BJ (cell line): ENCODE measurements around the gene CCNB1. TPM values are rescaled to one million over a fixed set of nuclear protein-coding genes. Genes with fewer than 3 reads are reported as not detected.

ENCODE experiments used
- CTCF ChIA-PET: fragments of 350-600 bp; formaldehyde crosslinking; extraction: SDS; loops from one replicate; lab custom pipeline; 2021; ENCODE audit warnings: antibody characterized with exemption, inconsistent platforms; lab: Yijun Ruan, JAX
- POLR2A ChIA-PET: fragments of 300-600 bp; sonication (Branson Sonifier 250); formaldehyde crosslinking; extraction: SDS; loops from one replicate; lab custom pipeline; 2021; ENCODE audit warnings: antibody characterized with exemption; lab: Charles Lee
- DNase-seq: peaks from one replicate; pipeline ENCODE4 v3.0.0-alpha.2; 2011; ENCODE audit warnings: low read depth
- H3K27me3 ChIP-seq: 2 replicates; pipeline ENCODE4 v1.6.0; 2011; ENCODE audit warnings: low read length; ENCODE audit not compliant: control insufficient read depth, insufficient read depth
- H3K36me3 ChIP-seq: 2 replicates; pipeline ENCODE4 v1.5.1; 2011; ENCODE audit warnings: low read length; ENCODE audit not compliant: control insufficient read depth, insufficient read depth
- H3K4me3 ChIP-seq: 2 replicates; pipeline ENCODE4 v1.5.1; 2011; ENCODE audit warnings: low read depth, mild to moderate bottlenecking, control low read depth, low read length
- CTCF ChIP-seq: IDR thresholded peaks from 2 replicates; pipeline ENCODE4 v1.5.1; 2011; ENCODE audit warnings: low read depth, mild to moderate bottlenecking, control low read depth, inconsistent platforms, low read length, moderate library complexity; ENCODE audit not compliant: insufficient read depth
- polyA plus RNA-seq: library from polyadenylated mRNA; depleted of rRNA; stranded (reverse); fragments of >200 nt; gene quantifications from 2 replicates; pipeline ENCODE4 v1.2.3, GENCODE V29; 2011

CCNB1 gene
- polyA plus RNA-seq, 1 experiment = 67.0 TPM

- no peaks in the 10 kb centered on the region for H3K36me3 ChIP-seq
- CTCF ChIA-PET = interaction anchor here (1.0 to 1.1 kb wide), 2 partner anchors 10 to 40 kb away, joined by 3 to 4 read pairs; partner anchors contain the start of gene CENPH
- POLR2A ChIA-PET = no interaction called here
- DNase-seq = no peak
- no peaks in the 10 kb centered on the region for H3K27me3 ChIP-seq
- TF ChIP-seq CTCF = no peak
- no peak overlapping the region for H3K4me3 ChIP-seq
Observed at GRCh38 chr5:69148981-69149675, 17.8 kb upstream of the CCNB1 start.

- POLR2A ChIA-PET = no interaction called here
- Histone ChIP-seq H3K27me3 (no peaks in the 10 kb centered on the region), H3K4me3 (no peak overlapping the region), H3K36me3 (no peaks in the 10 kb centered on the region)
- CTCF ChIA-PET = interaction anchor here (1.1 kb wide), 1 partner anchor 40 kb away, joined by 3 read pairs; the partner anchor contains the start of gene CENPH
- TF ChIP-seq CTCF = no peak
- no peak for DNase-seq
Observed at GRCh38 chr5:69149676-69150010, 17.3 kb upstream of the CCNB1 start.

GRCh38 chr5:69152731-69153130 lies 14.2 kb upstream of the CCNB1 start:
- Histone ChIP-seq H3K4me3 (no peak overlapping the region), H3K36me3 (no peaks in the 10 kb centered on the region), H3K27me3 (no peaks in the 10 kb centered on the region)
- DNase-seq = no peak
- POLR2A ChIA-PET = no interaction called here
- TF ChIP-seq CTCF = no peak
- CTCF ChIA-PET = no interaction called here

- ChIA-PET POLR2A (no interaction called here), CTCF (no interaction called here)
- Histone ChIP-seq H3K4me3 (no peak overlapping the region), H3K27me3 (no peaks in the 10 kb centered on the region), H3K36me3 (no peaks in the 10 kb centered on the region)
- TF ChIP-seq CTCF = no peak
- DNase-seq = no peak
Observed at GRCh38 chr5:69156456-69156855, 10.5 kb upstream of the CCNB1 start.

DNA sequence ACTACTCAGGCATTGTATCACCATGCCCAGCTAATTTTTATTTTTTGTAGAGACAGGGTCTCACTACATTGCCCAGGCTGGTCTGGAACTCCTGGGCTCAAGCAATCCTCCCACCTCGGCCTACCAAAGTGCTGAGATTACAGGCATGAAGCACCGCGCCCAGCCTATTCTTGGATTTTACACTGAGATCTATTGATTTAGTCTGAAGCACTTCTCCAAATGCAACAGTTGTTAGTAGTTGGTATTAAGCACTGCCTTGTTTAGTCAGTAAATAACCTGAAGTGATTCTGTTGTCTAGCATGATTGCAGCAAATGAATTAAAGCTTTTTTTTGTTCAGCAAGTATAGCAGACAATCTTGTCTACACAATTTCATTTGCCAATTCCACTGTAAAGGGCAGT lies 8.9 kb upstream of the CCNB1 start:
- TF ChIP-seq CTCF = no peak
- no peak overlapping the region for H3K4me3 ChIP-seq
- ChIA-PET POLR2A (no interaction called here), CTCF (interaction anchor here (1.3 kb wide), 1 partner anchor 10 kb away, joined by 5 read pairs; no protein-coding TSS in a partner anchor)
- no peaks in the 10 kb centered on the region for H3K36me3 ChIP-seq
- H3K27me3 ChIP-seq = no peaks in the 10 kb centered on the region
- no peak for DNase-seq
